WTC11 (cell line): Measurements from ENCODE around the gene PRKN.

Experiments
- CREB1 ChIP-seq: sonication (generic); formaldehyde crosslinking; IDR thresholded peaks from 2 replicates; pipeline ENCODE4 v1.8.0; 2023; ENCODE audit warnings: mild to moderate bottlenecking, missing genetic modification reagents
- CTCF ChIP-seq: fragments of 200-600 bp; IDR thresholded peaks from 2 replicates; pipeline ENCODE4 v1.8.0; 2022; ENCODE audit warnings: antibody characterized with exemption
- NR2C2 ChIP-seq: sonication (generic); formaldehyde crosslinking; IDR thresholded peaks from 2 replicates; pipeline ENCODE4 v1.8.0; 2022; ENCODE audit warnings: mild to moderate bottlenecking, missing genetic modification reagents
- SP1 ChIP-seq: sonication (generic); formaldehyde crosslinking; conservative IDR thresholded peaks from 2 replicates; pipeline ENCODE4 v1.8.1; 2022; ENCODE audit warnings: missing genetic modification reagents
- TCF7 ChIP-seq: sonication (generic); formaldehyde crosslinking; IDR thresholded peaks from 2 replicates; pipeline ENCODE4 v1.8.0; 2022; ENCODE audit warnings: mild to moderate bottlenecking, low read depth, missing genetic modification reagents, moderate library complexity
- TP53 ChIP-seq: sonication (generic); formaldehyde crosslinking; IDR thresholded peaks from 2 replicates; pipeline ENCODE4 v1.8.1; 2023; ENCODE audit warnings: mild to moderate bottlenecking, missing genetic modification reagents
- ZBTB43 ChIP-seq: sonication (generic); formaldehyde crosslinking; IDR thresholded peaks from 2 replicates; pipeline ENCODE4 v1.8.1; 2023; ENCODE audit warnings: mild to moderate bottlenecking, missing genetic modification reagents
- ZNF121 ChIP-seq: sonication (generic); formaldehyde crosslinking; IDR thresholded peaks from 2 replicates; pipeline ENCODE4 v1.8.0; 2023; ENCODE audit warnings: missing genetic modification reagents
- ZNF425 ChIP-seq: fragments of 250-450 bp; sonication (Bioruptor Pico); conservative IDR thresholded peaks from 2 replicates; pipeline ENCODE4 v1.9.0; 2021; ENCODE audit warnings: mild to moderate bottlenecking

DNA sequence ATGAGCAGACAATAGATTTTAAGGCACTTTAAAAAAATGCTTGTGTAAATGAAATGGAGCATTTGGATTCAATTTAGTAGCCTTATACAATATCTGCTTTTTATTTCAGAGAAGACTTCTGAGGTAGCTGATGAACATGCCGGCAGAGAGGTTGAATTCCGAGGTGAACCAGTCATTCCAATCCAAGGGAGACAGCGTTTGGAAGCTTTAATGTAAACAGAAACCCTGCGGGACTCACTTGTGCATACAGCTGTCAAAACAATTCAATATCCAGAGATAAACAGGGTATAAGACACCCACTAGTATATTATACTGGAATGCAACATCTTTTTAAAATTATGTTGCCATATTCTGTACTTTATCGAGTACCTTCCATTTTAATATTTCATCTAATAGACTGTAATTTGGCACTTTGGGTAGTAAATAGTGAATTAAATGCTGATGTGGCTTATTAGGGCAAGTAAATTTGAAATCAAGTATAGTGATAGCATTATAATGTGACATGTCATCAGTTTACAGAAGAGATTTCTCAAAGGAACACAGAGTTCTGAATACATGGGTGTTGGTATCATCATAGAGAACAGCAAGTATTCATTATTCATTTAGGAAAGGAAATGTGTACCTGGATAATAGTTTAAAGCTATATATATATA, 347.7 kb downstream of the PRKN start:
- no peak for TF ChIP-seq ZNF121 (CRISPR knock-in tag)
- TF ChIP-seq SP1, result no peak
- TF ChIP-seq ZNF425, result no peak
- no peak for TF ChIP-seq CTCF
- no peak for TF ChIP-seq NR2C2 (CRISPR knock-in tag)
- TF ChIP-seq CREB1, result no peak
- TF ChIP-seq TCF7, result no peak
- TF ChIP-seq TP53 (CRISPR knock-in tag), result no peak
- no peak for TF ChIP-seq ZBTB43 (CRISPR knock-in tag)
